Measurements from ENCODE around the gene PLIN1.

The PLIN1 gene

GRCh38 chr15:89646416-89647141 lies 32.6 kb downstream of the PLIN1 start:
- no peak for DNase-seq
- Histone ChIP-seq H3K27ac (no peak overlapping the region), H3K4me3 (ENCODE audit: low read depth, low read length) (no peak overlapping the region), H3K27me3 (replicated peaks) (no peaks in the 10 kb centered on the region), H3K36me3 (replicated peaks) (peaks cover 13% of the 10 kb centered on the region)
- no peak for TF ChIP-seq CTCF (IDR thresholded peaks at IDR 0.05; ENCODE audit: low read depth, low read length, missing control alignments)
- in situ Hi-C loops (cut with HindIII; ENCODE audit: low pct_ligation_motif_present, low sequenced_read_pairs) = no loop called here

GRCh38 chr15:89645680-89646079 lies 33.5 kb downstream of the PLIN1 start:
- no peak overlapping the region for H3K27ac ChIP-seq
- DNase-seq = no peak
- no peak overlapping the region for H3K4me3 ChIP-seq (ENCODE audit: low read depth, low read length)
- no peaks in the 10 kb centered on the region for H3K27me3 ChIP-seq (replicated peaks)
- TF ChIP-seq CTCF (IDR thresholded peaks at IDR 0.05; ENCODE audit: low read depth, low read length, missing control alignments) = no peak
- peaks cover 20% of the 10 kb centered on the region for H3K36me3 ChIP-seq (replicated peaks)
- in situ Hi-C loops (cut with HindIII; ENCODE audit: low pct_ligation_motif_present, low sequenced_read_pairs) = no loop called here

GRCh38 chr15:89642106-89642505 lies 37.1 kb downstream of the PLIN1 start:
- peaks cover 16% of the 10 kb centered on the region for H3K36me3 ChIP-seq (replicated peaks)
- in situ Hi-C loops (cut with HindIII; ENCODE audit: low pct_ligation_motif_present, low sequenced_read_pairs) = no loop called here
- H3K4me3 ChIP-seq (ENCODE audit: low read depth, low read length) = no peak overlapping the region
- no peaks in the 10 kb centered on the region for H3K27me3 ChIP-seq (replicated peaks)
- no peak for DNase-seq
- no peak overlapping the region for H3K27ac ChIP-seq
- no peak for TF ChIP-seq CTCF (IDR thresholded peaks at IDR 0.05; ENCODE audit: low read depth, low read length, missing control alignments)

GRCh38 chr15:89641053-89641452 lies 38.1 kb downstream of the PLIN1 start:
- TF ChIP-seq CTCF (IDR thresholded peaks at IDR 0.05; ENCODE audit: low read depth, low read length, missing control alignments) = no peak
- no peaks in the 10 kb centered on the region for H3K27me3 ChIP-seq (replicated peaks)
- H3K36me3 ChIP-seq (replicated peaks) = peaks cover 13% of the 10 kb centered on the region
- in situ Hi-C loops (cut with HindIII; ENCODE audit: low pct_ligation_motif_present, low sequenced_read_pairs) = no loop called here
- no peak for DNase-seq
- no peak overlapping the region for H3K4me3 ChIP-seq (ENCODE audit: low read depth, low read length)
- H3K27ac ChIP-seq = no peak overlapping the region

GRCh38 chr15:89640245-89640644 lies 38.9 kb downstream of the PLIN1 start:
- Histone ChIP-seq H3K27ac (no peak overlapping the region), H3K27me3 (replicated peaks) (no peaks in the 10 kb centered on the region), H3K4me3 (ENCODE audit: low read depth, low read length) (no peak overlapping the region), H3K36me3 (replicated peaks) (peaks cover 13% of the 10 kb centered on the region)
- no peak for TF ChIP-seq CTCF (IDR thresholded peaks at IDR 0.05; ENCODE audit: low read depth, low read length, missing control alignments)
- in situ Hi-C loops (cut with HindIII; ENCODE audit: low pct_ligation_motif_present, low sequenced_read_pairs) = no loop called here
- DNase-seq = no peak

GRCh38 chr15:89633585-89633984 lies 45.6 kb downstream of the PLIN1 start:
- peaks cover 41% of the 10 kb centered on the region for H3K36me3 ChIP-seq (replicated peaks)
- TF ChIP-seq CTCF (IDR thresholded peaks at IDR 0.05; ENCODE audit: low read depth, low read length, missing control alignments) = no peak
- in situ Hi-C loops (cut with HindIII; ENCODE audit: low pct_ligation_motif_present, low sequenced_read_pairs) = no loop called here
- H3K27ac ChIP-seq = no peak overlapping the region
- H3K4me3 ChIP-seq (ENCODE audit: low read depth, low read length) = no peak overlapping the region
- H3K27me3 ChIP-seq (replicated peaks) = no peaks in the 10 kb centered on the region
- no peak for DNase-seq
